GM06990 (cell line): ENCODE data around the gene BCAR3.

Experiments used
- DNase-seq: peaks from one replicate; pipeline ENCODE4 v3.0.0-alpha.2; 2011; ENCODE audit not compliant: insufficient read length; ENCODE audit errors: extremely low read depth
- H3K27me3 ChIP-seq: replicated peaks from 2 replicates; pipeline ENCODE4 v1.6.0; 2011; ENCODE audit warnings: low read length; ENCODE audit not compliant: control insufficient read depth, insufficient read depth
- H3K36me3 ChIP-seq: 2 replicates; pipeline ENCODE4 v1.5.1; 2011; ENCODE audit warnings: low read length; ENCODE audit not compliant: control insufficient read depth, insufficient read depth
- H3K4me3 ChIP-seq: replicated peaks from 2 replicates; pipeline ENCODE4 v1.5.1; 2011; ENCODE audit warnings: low read depth, mild to moderate bottlenecking, control low read depth, low read length
- TF ChIP-seq, protein P1 (sequence below): IDR thresholded peaks from 2 replicates; pipeline ENCODE4 v1.5.1; 2011; ENCODE audit warnings: low read length, control low read depth, mild to moderate bottlenecking, inconsistent platforms; ENCODE audit not compliant: insufficient read depth, poor library complexity, severe bottlenecking

The BCAR3 gene

GRCh38 chr1:93588206-93588605 lies 93.4 kb downstream of the BCAR3 start:
- H3K27me3 ChIP-seq = no peaks in the 10 kb centered on the region
- H3K36me3 ChIP-seq = peaks cover 3% of the 10 kb centered on the region
- TF ChIP-seq, protein P1, sequence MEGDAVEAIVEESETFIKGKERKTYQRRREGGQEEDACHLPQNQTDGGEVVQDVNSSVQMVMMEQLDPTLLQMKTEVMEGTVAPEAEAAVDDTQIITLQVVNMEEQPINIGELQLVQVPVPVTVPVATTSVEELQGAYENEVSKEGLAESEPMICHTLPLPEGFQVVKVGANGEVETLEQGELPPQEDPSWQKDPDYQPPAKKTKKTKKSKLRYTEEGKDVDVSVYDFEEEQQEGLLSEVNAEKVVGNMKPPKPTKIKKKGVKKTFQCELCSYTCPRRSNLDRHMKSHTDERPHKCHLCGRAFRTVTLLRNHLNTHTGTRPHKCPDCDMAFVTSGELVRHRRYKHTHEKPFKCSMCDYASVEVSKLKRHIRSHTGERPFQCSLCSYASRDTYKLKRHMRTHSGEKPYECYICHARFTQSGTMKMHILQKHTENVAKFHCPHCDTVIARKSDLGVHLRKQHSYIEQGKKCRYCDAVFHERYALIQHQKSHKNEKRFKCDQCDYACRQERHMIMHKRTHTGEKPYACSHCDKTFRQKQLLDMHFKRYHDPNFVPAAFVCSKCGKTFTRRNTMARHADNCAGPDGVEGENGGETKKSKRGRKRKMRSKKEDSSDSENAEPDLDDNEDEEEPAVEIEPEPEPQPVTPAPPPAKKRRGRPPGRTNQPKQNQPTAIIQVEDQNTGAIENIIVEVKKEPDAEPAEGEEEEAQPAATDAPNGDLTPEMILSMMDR = no peak
- H3K4me3 ChIP-seq = no peak overlapping the region
- no peak for DNase-seq

DNA sequence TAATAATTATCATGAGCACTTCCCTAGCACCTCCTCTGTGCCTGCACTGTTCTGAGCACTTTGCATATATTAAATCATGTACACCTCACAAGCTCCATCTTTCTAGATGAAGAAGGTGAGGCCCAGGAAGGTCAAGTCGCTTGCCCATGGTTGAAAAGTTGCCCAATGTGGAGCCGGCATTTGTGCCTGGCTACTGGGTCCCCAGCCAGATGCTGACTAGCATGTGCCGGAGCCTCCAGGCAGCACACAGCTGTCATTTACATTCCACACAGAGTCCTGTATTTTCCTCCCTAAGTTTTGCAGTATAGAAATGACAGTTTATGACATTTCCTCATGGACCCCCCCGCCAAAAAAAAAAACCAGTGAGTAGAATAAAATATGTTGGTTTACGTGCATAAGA lies 94.3 kb downstream of the BCAR3 start:
- Histone ChIP-seq H3K36me3 (peaks cover 6% of the 10 kb centered on the region), H3K27me3 (no peaks in the 10 kb centered on the region), H3K4me3 (no peak overlapping the region)
- DNase-seq = no peak
- TF ChIP-seq, protein P1 = no peak

GRCh38 chr1:93585059-93585966 lies 96.3 kb downstream of the BCAR3 start:
- Histone ChIP-seq H3K36me3 (peaks cover 6% of the 10 kb centered on the region), H3K27me3 (no peaks in the 10 kb centered on the region), H3K4me3 (no peak overlapping the region)
- TF ChIP-seq, protein P1 = no peak
- no peak for DNase-seq

GRCh38 chr1:93584261-93585003 lies 97.2 kb downstream of the BCAR3 start:
- H3K27me3 ChIP-seq = no peaks in the 10 kb centered on the region
- no peak for DNase-seq
- TF ChIP-seq, protein P1 = no peak
- peaks cover 6% of the 10 kb centered on the region for H3K36me3 ChIP-seq
- H3K4me3 ChIP-seq = no peak overlapping the region

DNA sequence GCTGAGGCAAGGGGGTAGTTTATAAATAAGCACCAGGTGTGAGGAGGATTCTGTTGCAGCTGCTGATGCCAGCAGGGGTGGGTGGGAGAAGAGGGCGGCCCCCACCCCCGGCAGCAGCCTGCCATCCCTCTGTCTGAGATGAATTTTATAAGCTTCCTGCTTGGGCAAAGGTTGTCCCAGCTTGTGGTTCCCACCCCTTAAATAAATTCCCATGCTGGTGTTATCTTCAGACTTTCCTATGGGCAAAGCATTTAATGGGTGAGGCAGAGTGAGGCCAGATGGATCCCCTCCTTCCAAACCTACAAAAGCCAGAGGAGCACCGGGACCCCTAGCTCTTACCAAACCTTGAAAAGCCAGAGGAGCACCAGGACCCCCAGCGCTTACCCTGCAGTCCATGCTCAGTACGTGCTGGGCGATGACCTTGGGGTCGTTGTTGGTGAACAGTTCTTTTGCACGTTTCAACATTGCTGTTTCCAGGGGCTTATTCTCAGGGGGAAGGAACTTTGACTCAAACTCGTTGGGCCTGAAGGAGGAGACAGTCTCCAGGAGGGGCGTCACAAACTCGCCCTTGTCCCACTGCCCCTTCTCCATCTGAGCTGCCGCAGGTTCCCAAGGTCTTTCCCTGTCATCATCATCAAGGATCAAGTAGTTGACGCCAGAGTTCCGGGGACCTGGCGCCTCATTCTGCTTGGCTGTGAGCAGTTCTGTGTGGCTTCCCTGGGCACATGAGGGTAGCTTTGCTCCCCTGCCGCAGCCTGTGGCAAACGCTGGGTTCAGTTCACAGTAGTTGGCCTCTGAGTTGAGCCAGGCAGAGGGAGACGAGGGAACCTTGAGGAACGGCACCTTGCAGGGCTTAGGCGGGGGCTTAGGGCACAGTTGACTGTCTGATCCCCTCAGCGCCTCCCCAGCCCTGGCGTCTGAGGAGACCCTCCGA lies 99.5 kb downstream of the BCAR3 start:
- peaks cover 6% of the 10 kb centered on the region for H3K36me3 ChIP-seq
- no peaks in the 10 kb centered on the region for H3K27me3 ChIP-seq
- H3K4me3 ChIP-seq = no peak overlapping the region
- DNase-seq = no peak
- TF ChIP-seq, protein P1 = no peak
